ENCODE results near the gene SUMO2. TPM values are rescaled to one million over a fixed set of nuclear protein-coding genes. Genes with fewer than 3 reads are reported as not detected.
"Not testable (repeated sequence)": the region's sequence is repeated elsewhere in the genome, so short reads cannot be mapped to it uniquely, and the experiment has no call there.

The SUMO2 gene
- total RNA-seq, 4 donors from 2014 or later = 61.9 to 100 (median 82.1) TPM

- Histone ChIP-seq H3K27me3 (no peaks in the 10 kb centered on the region), H3K27ac (no peak overlapping the region), H3K36me3 (no peaks in the 10 kb centered on the region), H3K9me3 (no peaks in the 10 kb centered on the region), H3K4me3 (replicated peaks in 1 of 3) (no peak overlapping the region), H3K4me1 (no peaks in the 10 kb centered on the region)
- TF ChIP-seq POLR2A (IDR thresholded peaks at IDR 0.05) = no peak
- TF ChIP-seq, protein P1, sequence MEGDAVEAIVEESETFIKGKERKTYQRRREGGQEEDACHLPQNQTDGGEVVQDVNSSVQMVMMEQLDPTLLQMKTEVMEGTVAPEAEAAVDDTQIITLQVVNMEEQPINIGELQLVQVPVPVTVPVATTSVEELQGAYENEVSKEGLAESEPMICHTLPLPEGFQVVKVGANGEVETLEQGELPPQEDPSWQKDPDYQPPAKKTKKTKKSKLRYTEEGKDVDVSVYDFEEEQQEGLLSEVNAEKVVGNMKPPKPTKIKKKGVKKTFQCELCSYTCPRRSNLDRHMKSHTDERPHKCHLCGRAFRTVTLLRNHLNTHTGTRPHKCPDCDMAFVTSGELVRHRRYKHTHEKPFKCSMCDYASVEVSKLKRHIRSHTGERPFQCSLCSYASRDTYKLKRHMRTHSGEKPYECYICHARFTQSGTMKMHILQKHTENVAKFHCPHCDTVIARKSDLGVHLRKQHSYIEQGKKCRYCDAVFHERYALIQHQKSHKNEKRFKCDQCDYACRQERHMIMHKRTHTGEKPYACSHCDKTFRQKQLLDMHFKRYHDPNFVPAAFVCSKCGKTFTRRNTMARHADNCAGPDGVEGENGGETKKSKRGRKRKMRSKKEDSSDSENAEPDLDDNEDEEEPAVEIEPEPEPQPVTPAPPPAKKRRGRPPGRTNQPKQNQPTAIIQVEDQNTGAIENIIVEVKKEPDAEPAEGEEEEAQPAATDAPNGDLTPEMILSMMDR (IDR thresholded peaks at IDR 0.05) = no peak
- intact Hi-C loops (cut with DNase I) = no loop called here
- DNase-seq = no peak
- 92 to 96% methylated on average over 5 of the region's 5 CpGs for WGBS, 2 donors
Observed at GRCh38 chr17:75138519-75138918, 44.2 kb downstream of the SUMO2 start.

DNA sequence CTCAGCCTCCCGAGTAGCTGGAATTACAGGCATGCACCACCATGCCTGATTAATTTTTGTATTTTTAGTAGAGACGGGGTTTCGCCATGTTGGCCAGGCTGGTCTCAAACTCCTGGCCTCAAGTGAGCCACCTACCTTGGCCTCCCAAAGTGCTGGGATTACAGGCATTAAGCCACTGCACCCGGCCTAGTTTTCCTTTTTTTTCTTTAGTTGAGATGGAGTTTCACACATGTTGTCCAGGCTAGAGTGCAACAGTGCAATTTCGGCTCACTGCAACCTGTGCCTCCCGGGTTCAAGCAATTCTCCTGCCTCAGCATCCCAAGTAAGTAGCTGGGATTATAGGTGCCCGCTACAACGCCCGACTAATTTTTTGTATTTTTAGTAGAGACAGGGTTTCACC is 45.0 kb downstream of the SUMO2 start:
- intact Hi-C loops (cut with DNase I); DNase-seq; H3K36me3 ChIP-seq; H3K9me3 ChIP-seq; H3K27ac ChIP-seq; H3K4me3 ChIP-seq (replicated peaks in 1 of 3); H3K27me3 ChIP-seq; H3K4me1 ChIP-seq: not testable (repeated sequence)
- WGBS, 2 donors = 94% methylated on average over 9 of the region's 9 CpGs

GRCh38 chr17:75135946-75136345 is 46.8 kb downstream of the SUMO2 start:
- no peaks in the 10 kb centered on the region for H3K9me3 ChIP-seq
- H3K36me3 ChIP-seq = no peaks in the 10 kb centered on the region
- TF ChIP-seq, protein P1 (IDR thresholded peaks at IDR 0.05) = no peak
- no peak for TF ChIP-seq POLR2A (IDR thresholded peaks at IDR 0.05)
- intact Hi-C loops (cut with DNase I) = no loop called here
- no peaks in the 10 kb centered on the region for H3K27me3 ChIP-seq
- no peak overlapping the region for H3K4me3 ChIP-seq (replicated peaks in 1 of 3)
- DNase-seq = no peak
- WGBS, 2 donors = 88 to 92% methylated on average over 8 of the region's 8 CpGs
- H3K4me1 ChIP-seq = peaks cover 6 to 7% of the 10 kb centered on the region in 2 donors
- no peak overlapping the region for H3K27ac ChIP-seq

GRCh38 chr17:75135452-75135851 is 47.3 kb downstream of the SUMO2 start:
- Histone ChIP-seq H3K9me3 (no peaks in the 10 kb centered on the region), H3K36me3 (no peaks in the 10 kb centered on the region), H3K27ac (no peak overlapping the region), H3K27me3 (no peaks in the 10 kb centered on the region), H3K4me3 (replicated peaks in 1 of 3) (no peak overlapping the region), H3K4me1 (peaks cover 6 to 7% of the 10 kb centered on the region in 2 donors)
- TF ChIP-seq POLR2A (IDR thresholded peaks at IDR 0.05) = no peak
- TF ChIP-seq, protein P1 (IDR thresholded peaks at IDR 0.05) = no peak
- no peak for DNase-seq
- intact Hi-C loops (cut with DNase I) = no loop called here
- WGBS, 2 donors = 90 to 91% methylated on average over 5 of the region's 5 CpGs

DNA sequence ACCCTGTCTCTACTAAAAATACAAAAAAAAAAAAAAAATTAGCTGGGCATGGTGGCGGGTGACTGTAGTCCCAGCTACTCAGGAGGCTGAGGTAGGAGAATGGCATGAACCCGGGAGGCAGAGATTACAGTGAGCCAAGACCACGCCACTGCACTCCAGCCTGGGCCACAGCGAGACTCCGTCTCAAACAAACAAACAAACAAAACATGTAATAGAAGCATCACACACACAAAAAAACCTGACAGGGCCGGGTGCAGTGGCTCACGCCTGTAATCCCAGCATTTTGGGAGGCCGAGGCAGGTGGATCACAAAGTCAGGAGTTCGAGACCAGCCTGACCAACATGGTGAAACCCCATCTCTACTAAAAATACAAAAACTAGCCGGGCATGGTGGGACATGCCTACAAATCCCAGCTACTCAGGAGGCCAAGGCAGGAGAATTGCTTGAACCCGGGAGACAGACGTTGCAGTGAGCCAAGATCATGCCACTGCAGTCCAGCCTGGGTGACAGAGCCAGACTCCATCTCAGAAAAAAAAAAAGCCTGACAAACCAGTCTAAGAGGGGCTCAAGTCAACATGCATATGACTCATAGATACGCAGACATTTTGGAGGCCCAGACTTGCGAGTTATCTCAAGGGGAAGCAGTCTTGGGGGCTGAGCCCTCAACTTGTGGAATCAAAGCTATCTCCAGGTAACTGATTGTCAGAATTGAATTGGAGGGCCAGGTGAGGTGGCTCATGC is 49.0 kb downstream of the SUMO2 start:
- H3K4me3 ChIP-seq (replicated peaks in 1 of 3); H3K27me3 ChIP-seq; intact Hi-C loops (cut with DNase I); H3K27ac ChIP-seq; H3K4me1 ChIP-seq; H3K9me3 ChIP-seq; DNase-seq; H3K36me3 ChIP-seq: not testable (repeated sequence)
- 91 to 92% methylated on average over 14 of the region's 14 CpGs for WGBS, 2 donors

- 93 to 98% methylated on average over 3 of the region's 3 CpGs for WGBS, 2 donors
- no peak for TF ChIP-seq POLR2A (IDR thresholded peaks at IDR 0.05)
- TF ChIP-seq, protein P1 (IDR thresholded peaks at IDR 0.05) = no peak
- DNase-seq = no peak
- no peak overlapping the region for H3K27ac ChIP-seq
- H3K36me3 ChIP-seq = peaks cover 0 to 5% of the 10 kb centered on the region in 2 donors
- no peak overlapping the region for H3K4me3 ChIP-seq (replicated peaks in 1 of 3)
- H3K9me3 ChIP-seq = no peaks in the 10 kb centered on the region
- peaks cover 6 to 10% of the 10 kb centered on the region in 2 donors for H3K4me1 ChIP-seq
- intact Hi-C loops (cut with DNase I) = no loop called here
- no peaks in the 10 kb centered on the region for H3K27me3 ChIP-seq
Observed at GRCh38 chr17:75133001-75133400, 49.8 kb downstream of the SUMO2 start.

GRCh38 chr17:75132018-75133000 is 50.5 kb downstream of the SUMO2 start:
- H3K9me3 ChIP-seq; H3K36me3 ChIP-seq; H3K27me3 ChIP-seq; intact Hi-C loops (cut with DNase I): not testable (repeated sequence)
- peak overlapping the region; percentile 73 to 86 (median 76) for H3K27ac ChIP-seq
- peak in 1 of 2 donors; percentile 36 for DNase-seq
- peaks cover 6 to 13% of the 10 kb centered on the region in 2 donors for H3K4me1 ChIP-seq
- WGBS, 2 donors = 70 to 73% methylated on average over 40 of the region's 40 CpGs
- peak overlapping the region; percentile 41 to 62 (median 45) for H3K4me3 ChIP-seq (replicated peaks in 1 of 3)
